ENCODE results near the gene DHX9.

Gene DHX9

DNA sequence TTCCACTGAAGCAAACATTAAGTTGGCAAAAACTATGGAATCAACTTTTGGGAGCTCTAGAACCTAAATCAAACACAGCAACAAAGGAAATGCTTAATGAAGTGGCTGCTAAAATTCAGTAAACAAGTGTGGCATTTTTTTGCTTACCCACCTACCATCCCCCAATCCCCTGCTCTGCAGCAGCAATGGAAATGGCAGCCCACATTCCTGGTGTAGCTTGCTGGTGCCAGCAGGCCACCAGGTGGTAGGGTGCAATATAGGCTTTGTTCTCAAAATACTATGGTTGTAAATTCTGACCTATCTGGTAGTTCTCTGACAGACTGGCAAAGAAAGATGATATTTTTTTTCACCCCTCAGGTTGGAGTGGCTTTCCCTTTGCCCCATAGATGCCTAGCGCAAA, 71.0 kb downstream of the DHX9 start:
- H3K27me3 ChIP-seq (replicated peaks; ENCODE audit: control insufficient read depth, insufficient read depth, low read length): no peaks in the 10 kb centered on the region
- DNase-seq (ENCODE audit: extremely low read depth, insufficient read length): no peak
- TF ChIP-seq, protein P1, sequence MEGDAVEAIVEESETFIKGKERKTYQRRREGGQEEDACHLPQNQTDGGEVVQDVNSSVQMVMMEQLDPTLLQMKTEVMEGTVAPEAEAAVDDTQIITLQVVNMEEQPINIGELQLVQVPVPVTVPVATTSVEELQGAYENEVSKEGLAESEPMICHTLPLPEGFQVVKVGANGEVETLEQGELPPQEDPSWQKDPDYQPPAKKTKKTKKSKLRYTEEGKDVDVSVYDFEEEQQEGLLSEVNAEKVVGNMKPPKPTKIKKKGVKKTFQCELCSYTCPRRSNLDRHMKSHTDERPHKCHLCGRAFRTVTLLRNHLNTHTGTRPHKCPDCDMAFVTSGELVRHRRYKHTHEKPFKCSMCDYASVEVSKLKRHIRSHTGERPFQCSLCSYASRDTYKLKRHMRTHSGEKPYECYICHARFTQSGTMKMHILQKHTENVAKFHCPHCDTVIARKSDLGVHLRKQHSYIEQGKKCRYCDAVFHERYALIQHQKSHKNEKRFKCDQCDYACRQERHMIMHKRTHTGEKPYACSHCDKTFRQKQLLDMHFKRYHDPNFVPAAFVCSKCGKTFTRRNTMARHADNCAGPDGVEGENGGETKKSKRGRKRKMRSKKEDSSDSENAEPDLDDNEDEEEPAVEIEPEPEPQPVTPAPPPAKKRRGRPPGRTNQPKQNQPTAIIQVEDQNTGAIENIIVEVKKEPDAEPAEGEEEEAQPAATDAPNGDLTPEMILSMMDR (IDR thresholded peaks at IDR 0.05; ENCODE audit: insufficient read depth, low read length, poor library complexity, severe bottlenecking): no peak
- no peak overlapping the region for H3K4me3 ChIP-seq (replicated peaks; ENCODE audit: low read depth, low read length)
- no peaks in the 10 kb centered on the region for H3K36me3 ChIP-seq (ENCODE audit: control insufficient read depth, insufficient read depth, low read length)

DNA sequence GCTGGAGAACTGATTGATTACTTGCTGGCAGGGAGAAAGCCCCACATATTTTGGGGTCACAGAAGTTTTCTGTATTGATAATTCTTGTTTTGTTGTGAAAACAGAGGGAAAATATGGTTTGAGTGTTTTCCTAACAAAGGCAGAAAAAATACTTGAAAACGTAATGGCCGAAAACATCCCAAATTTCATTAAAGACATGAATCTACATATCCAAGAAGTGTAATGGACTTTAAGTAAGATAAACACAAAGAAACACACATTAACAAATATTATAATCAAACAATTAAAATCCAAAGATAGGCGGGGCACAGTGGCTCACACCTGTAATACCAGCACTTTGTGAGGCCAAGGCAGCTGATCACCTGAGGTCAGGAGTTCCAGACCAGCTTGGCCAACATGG, 74.3 kb downstream of the DHX9 start:
- Histone ChIP-seq H3K27me3 (replicated peaks; ENCODE audit: control insufficient read depth, insufficient read depth, low read length) (no peaks in the 10 kb centered on the region), H3K4me3 (replicated peaks; ENCODE audit: low read depth, low read length) (no peak overlapping the region), H3K36me3 (ENCODE audit: control insufficient read depth, insufficient read depth, low read length) (no peaks in the 10 kb centered on the region)
- TF ChIP-seq, protein P1 (IDR thresholded peaks at IDR 0.05; ENCODE audit: insufficient read depth, low read length, poor library complexity, severe bottlenecking): no peak
- DNase-seq (ENCODE audit: extremely low read depth, insufficient read length): no peak

DNA sequence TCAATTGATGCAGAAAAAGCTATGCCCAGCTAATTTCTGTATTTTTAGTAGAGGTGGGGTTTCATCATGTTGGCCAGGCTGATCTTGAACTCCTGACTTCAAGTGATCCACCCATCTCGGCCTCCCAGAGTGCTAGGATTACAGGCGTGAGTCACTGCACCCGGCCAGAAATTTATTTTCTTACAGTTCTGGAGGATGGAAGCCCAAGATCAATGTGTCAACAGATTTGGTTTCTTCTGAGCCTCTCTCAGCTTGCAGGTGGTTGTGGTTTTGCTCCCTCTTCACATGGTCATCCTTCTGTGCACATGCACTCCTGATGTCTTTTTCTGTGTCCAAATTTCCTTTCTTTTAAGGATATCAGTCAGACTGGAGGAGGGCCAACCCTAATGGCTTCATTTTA, 78.2 kb downstream of the DHX9 start:
- no peaks in the 10 kb centered on the region for H3K36me3 ChIP-seq (ENCODE audit: control insufficient read depth, insufficient read depth, low read length)
- no peak overlapping the region for H3K4me3 ChIP-seq (replicated peaks; ENCODE audit: low read depth, low read length)
- TF ChIP-seq, protein P1 (IDR thresholded peaks at IDR 0.05; ENCODE audit: insufficient read depth, low read length, poor library complexity, severe bottlenecking): no peak
- DNase-seq (ENCODE audit: extremely low read depth, insufficient read length): no peak
- no peaks in the 10 kb centered on the region for H3K27me3 ChIP-seq (replicated peaks; ENCODE audit: control insufficient read depth, insufficient read depth, low read length)

GRCh38 chr1:182925661-182926060, 86.5 kb downstream of the DHX9 start:
- TF ChIP-seq, protein P1 (IDR thresholded peaks at IDR 0.05; ENCODE audit: insufficient read depth, low read length, poor library complexity, severe bottlenecking): no peak
- Histone ChIP-seq H3K4me3 (replicated peaks; ENCODE audit: low read depth, low read length) (no peak overlapping the region), H3K36me3 (ENCODE audit: control insufficient read depth, insufficient read depth, low read length) (no peaks in the 10 kb centered on the region), H3K27me3 (replicated peaks; ENCODE audit: control insufficient read depth, insufficient read depth, low read length) (no peaks in the 10 kb centered on the region)
- DNase-seq (ENCODE audit: extremely low read depth, insufficient read length): no peak

DNA sequence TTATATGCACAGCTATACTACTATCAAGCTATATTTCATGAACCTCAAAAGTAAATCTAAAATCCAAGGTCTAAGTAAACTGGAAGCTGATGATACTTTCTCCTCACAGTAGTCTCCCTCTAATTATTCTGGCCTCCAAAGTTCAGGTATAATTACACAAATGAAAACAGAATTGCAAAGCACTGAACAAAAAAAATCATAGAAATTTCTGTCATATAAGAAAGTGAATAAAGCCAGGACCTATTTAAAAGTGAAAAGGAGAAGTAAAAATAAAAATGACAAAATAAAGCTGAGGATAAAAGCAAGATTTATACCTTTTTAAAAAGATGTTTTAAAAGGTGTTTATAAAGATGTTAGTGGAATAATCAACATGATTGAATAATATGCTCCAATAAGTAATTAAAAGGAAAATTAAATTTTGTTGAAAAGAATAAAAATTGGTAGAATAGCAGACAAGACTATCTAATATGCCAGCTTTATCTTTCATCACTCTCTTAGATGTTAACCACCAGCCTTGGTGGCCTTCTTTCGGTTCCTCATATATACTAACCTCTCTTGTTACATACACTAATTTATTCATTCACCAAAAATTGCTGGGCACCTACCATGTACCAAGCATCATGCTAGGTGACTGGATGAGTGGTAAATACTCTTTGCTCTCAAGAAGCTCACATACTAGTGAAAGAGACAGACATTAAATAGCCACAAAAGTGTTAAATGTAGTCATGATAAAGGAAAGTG, 88.7 kb downstream of the DHX9 start:
- no peaks in the 10 kb centered on the region for H3K36me3 ChIP-seq (ENCODE audit: control insufficient read depth, insufficient read depth, low read length)
- no peak for DNase-seq (ENCODE audit: extremely low read depth, insufficient read length)
- no peak overlapping the region for H3K4me3 ChIP-seq (replicated peaks; ENCODE audit: low read depth, low read length)
- TF ChIP-seq, protein P1 (IDR thresholded peaks at IDR 0.05; ENCODE audit: insufficient read depth, low read length, poor library complexity, severe bottlenecking): no peak
- H3K27me3 ChIP-seq (replicated peaks; ENCODE audit: control insufficient read depth, insufficient read depth, low read length): no peaks in the 10 kb centered on the region

- Histone ChIP-seq H3K4me3 (replicated peaks; ENCODE audit: low read depth, low read length) (no peak overlapping the region), H3K27me3 (replicated peaks; ENCODE audit: control insufficient read depth, insufficient read depth, low read length) (no peaks in the 10 kb centered on the region), H3K36me3 (ENCODE audit: control insufficient read depth, insufficient read depth, low read length) (no peaks in the 10 kb centered on the region)
- DNase-seq (ENCODE audit: extremely low read depth, insufficient read length): no peak
- TF ChIP-seq, protein P1 (IDR thresholded peaks at IDR 0.05; ENCODE audit: insufficient read depth, low read length, poor library complexity, severe bottlenecking): no peak
Observed at GRCh38 chr1:182930985-182931384, 91.8 kb downstream of the DHX9 start.
